Nephron (organoid): ENCODE data around the gene TMEM258.

ENCODE experiments used
- H3K27ac Mint-ChIP-seq, 3 experiments: 2 replicates each; pipeline ENCODE4 v1.8.0; 2020; ENCODE audit warnings: mixed read lengths in 3 of 3, mild to moderate bottlenecking in 2 of 3, moderate library complexity in 1 of 3
- H3K27me3 Mint-ChIP-seq: 2 replicates; pipeline ENCODE4 v1.8.0; 2021; ENCODE audit warnings: low read depth, mild to moderate bottlenecking, moderate library complexity, mixed read lengths
- H3K36me3 Mint-ChIP-seq: 2 replicates; pipeline ENCODE4 v1.8.0; 2020; ENCODE audit warnings: low read depth, mixed read lengths
- H3K4me1 Mint-ChIP-seq: 2 replicates; pipeline ENCODE4 v1.8.0; 2020; ENCODE audit warnings: mixed read lengths
- H3K4me3 Mint-ChIP-seq, 3 experiments: 2 replicates each; pipeline ENCODE4 v1.8.0; 2020; ENCODE audit warnings: mild to moderate bottlenecking in 3 of 3, mixed read lengths in 3 of 3, moderate library complexity in 2 of 3
- H3K9me3 Mint-ChIP-seq: 2 replicates; pipeline ENCODE4 v1.8.0; 2020; ENCODE audit warnings: mixed read lengths
- TF ChIP-seq, protein P1 (sequence below), 3 experiments: fragments of 200-600 bp; sonication (generic); IDR thresholded peaks; one replicate each; pipeline ENCODE4 v1.5.0; 2021; ENCODE audit warnings: antibody characterized with exemption in 3 of 3; ENCODE audit not compliant: unreplicated experiment in 3 of 3

TMEM258 gene

GRCh38 chr11:61833471-61833870 is 41.1 kb upstream of the TMEM258 start:
- Mint-ChIP-seq H3K9me3 (no peaks in the 10 kb centered on the region), H3K4me1 (peaks cover 55% of the 10 kb centered on the region), H3K27ac (peak overlapping the region; percentile 71 to 87 (median 82)), H3K36me3 (peaks cover 21% of the 10 kb centered on the region), H3K27me3 (no peaks in the 10 kb centered on the region), H3K4me3 (no peak overlapping the region)
- TF ChIP-seq, protein P1, sequence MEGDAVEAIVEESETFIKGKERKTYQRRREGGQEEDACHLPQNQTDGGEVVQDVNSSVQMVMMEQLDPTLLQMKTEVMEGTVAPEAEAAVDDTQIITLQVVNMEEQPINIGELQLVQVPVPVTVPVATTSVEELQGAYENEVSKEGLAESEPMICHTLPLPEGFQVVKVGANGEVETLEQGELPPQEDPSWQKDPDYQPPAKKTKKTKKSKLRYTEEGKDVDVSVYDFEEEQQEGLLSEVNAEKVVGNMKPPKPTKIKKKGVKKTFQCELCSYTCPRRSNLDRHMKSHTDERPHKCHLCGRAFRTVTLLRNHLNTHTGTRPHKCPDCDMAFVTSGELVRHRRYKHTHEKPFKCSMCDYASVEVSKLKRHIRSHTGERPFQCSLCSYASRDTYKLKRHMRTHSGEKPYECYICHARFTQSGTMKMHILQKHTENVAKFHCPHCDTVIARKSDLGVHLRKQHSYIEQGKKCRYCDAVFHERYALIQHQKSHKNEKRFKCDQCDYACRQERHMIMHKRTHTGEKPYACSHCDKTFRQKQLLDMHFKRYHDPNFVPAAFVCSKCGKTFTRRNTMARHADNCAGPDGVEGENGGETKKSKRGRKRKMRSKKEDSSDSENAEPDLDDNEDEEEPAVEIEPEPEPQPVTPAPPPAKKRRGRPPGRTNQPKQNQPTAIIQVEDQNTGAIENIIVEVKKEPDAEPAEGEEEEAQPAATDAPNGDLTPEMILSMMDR (IDR thresholded peaks at IDR 0.05; ENCODE audit: unreplicated experiment in 3 of 3) = no peak

- Mint-ChIP-seq H3K27me3 (no peaks in the 10 kb centered on the region), H3K4me3 (peak overlapping the region in 2 of 3 experiments; percentile 54 to 61), H3K4me1 (peaks cover 55% of the 10 kb centered on the region), H3K36me3 (peaks cover 15% of the 10 kb centered on the region), H3K9me3 (no peaks in the 10 kb centered on the region), H3K27ac (peak overlapping the region; percentile 58 to 71 (median 66))
- TF ChIP-seq, protein P1 (IDR thresholded peaks at IDR 0.05; ENCODE audit: unreplicated experiment in 3 of 3) = no peak
These were observed 40.4 kb upstream of the TMEM258 start for GRCh38 chr11:61832754-61833153.

- Mint-ChIP-seq H3K4me3 (peak overlapping the region; percentile 58 to 84 (median 75)), H3K9me3 (no peaks in the 10 kb centered on the region), H3K27ac (peak overlapping the region; percentile 4 to 81 (median 45)), H3K27me3 (no peaks in the 10 kb centered on the region), H3K36me3 (peaks cover 15% of the 10 kb centered on the region), H3K4me1 (peaks cover 56% of the 10 kb centered on the region)
- TF ChIP-seq, protein P1 (IDR thresholded peaks at IDR 0.05; ENCODE audit: unreplicated experiment in 3 of 3) = no peak
These were observed 39.8 kb upstream of the TMEM258 start for GRCh38 chr11:61832207-61832606.

DNA sequence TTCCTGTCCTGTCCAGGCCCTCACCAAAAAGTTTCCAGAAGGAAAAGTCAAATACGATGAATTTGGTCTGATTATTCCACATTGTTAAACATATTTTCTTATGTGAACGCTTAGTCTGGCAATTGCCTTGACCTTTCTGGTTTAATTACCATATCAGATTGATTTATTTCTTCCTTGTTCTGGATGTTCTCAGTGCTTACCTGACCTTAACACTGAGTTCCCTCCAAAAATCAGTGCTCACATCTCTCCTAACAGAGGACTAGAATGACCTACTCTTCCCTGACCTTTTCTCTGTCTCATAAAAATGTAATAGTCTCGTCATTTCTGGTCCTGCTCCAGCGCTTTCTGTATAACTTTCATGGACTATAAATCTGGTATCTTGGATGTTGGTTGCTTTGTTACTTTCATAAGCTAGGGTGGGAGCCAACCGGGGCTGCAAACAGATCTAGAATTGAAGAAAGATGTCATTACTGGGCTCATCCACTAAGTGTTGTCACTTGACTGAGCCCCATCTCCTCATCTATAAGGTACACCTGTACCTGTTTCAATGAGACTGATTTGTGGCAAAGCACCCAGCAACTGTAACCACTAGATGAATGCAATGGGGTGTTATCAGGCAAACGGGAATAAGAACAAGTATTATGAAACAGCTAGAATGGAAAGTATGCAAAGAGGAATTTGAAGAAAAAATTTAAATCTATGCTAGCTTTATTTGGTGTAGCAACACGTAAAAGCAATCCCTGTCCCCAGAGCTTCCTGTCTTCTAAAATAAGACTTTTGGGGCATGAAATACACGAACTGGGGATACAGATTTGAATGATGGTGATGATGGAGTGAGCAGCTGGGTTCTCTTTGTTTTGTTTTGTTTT is 38.1 kb upstream of the TMEM258 start:
- Mint-ChIP-seq H3K36me3 (peaks cover 8% of the 10 kb centered on the region), H3K27me3 (peaks cover under 1% of the 10 kb centered on the region), H3K9me3 (no peaks in the 10 kb centered on the region), H3K4me3 (peak overlapping the region; percentile 81 to 91 (median 82)), H3K4me1 (peaks cover 62% of the 10 kb centered on the region), H3K27ac (peak overlapping the region; percentile 63 to 95 (median 82))
- TF ChIP-seq, protein P1 (IDR thresholded peaks at IDR 0.05; ENCODE audit: unreplicated experiment in 3 of 3) = no peak

DNA sequence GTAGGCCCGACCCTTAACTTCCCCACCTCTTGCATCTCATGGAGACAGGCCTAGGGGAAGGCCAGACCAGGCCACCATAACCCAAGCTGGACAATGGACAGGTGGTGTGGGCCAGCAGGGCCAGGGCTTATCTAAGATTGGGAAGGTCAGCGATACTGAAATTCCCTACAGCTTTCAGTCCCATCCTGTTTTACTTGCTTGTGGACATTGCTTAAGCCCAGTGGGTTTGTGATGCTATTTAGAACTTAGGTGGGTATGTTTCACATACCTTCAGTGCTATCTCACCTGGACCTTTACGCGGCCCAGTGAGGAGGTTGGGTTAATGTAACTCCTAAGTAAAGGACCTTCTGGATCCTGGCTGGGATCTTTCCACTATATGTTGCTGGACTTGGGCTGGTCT is 37.4 kb upstream of the TMEM258 start:
- Mint-ChIP-seq H3K36me3 (peaks cover 7% of the 10 kb centered on the region), H3K27ac (peak overlapping the region; percentile 94 to 97 (median 95))

More for the DNA sequence above, 37.4 kb upstream of the TMEM258 start:
- Mint-ChIP-seq H3K9me3 (no peaks in the 10 kb centered on the region), H3K4me1 (peaks cover 57% of the 10 kb centered on the region), H3K27me3 (peaks cover 7% of the 10 kb centered on the region), H3K4me3 (peak overlapping the region; percentile 81 to 91 (median 82))
- TF ChIP-seq, protein P1 (IDR thresholded peaks at IDR 0.05; ENCODE audit: unreplicated experiment in 3 of 3) = no peak
